GM12892 (cell line): ENCODE measurements around the gene FBN1.

Experiments used
- POLR2A ChIP-seq: IDR thresholded peaks from 2 replicates; pipeline ENCODE4 v1.6.1; 2011; ENCODE audit warnings: low read depth, low read length, control low read depth
- POLR2AphosphoS5 ChIP-seq: IDR thresholded peaks from 2 replicates; pipeline ENCODE4 v1.6.1; 2011; ENCODE audit warnings: low read depth, low read length, control low read depth
- TAF1 ChIP-seq: IDR thresholded peaks from 2 replicates; pipeline ENCODE4 v1.6.1; 2011; ENCODE audit warnings: low read depth, mild to moderate bottlenecking, control low read depth, low read length, borderline replicate concordance

- TF ChIP-seq POLR2A (no peak), POLR2AphosphoS5 (no peak), TAF1 (no peak)
Observed at GRCh38 chr15:48413304-48413703, 232.2 kb downstream of the FBN1 start.
